DND-41 (cell line): ENCODE measurements around the gene GDAP2.

Experiments
- EZH2 ChIP-seq: IDR thresholded peaks from 3 replicates; pipeline ENCODE4 v1.6.1; 2012; ENCODE audit warnings: borderline replicate concordance, low read depth, mild to moderate bottlenecking, moderate library complexity, low read length, inconsistent platforms; ENCODE audit not compliant: severe bottlenecking
- TF ChIP-seq, protein P1 (sequence below): IDR thresholded peaks from 2 replicates; pipeline ENCODE4 v1.5.1; 2012; ENCODE audit warnings: borderline replicate concordance, low read length, moderate library complexity, mild to moderate bottlenecking; ENCODE audit not compliant: poor library complexity, severe bottlenecking; ENCODE audit errors: extremely low read depth

DNA sequence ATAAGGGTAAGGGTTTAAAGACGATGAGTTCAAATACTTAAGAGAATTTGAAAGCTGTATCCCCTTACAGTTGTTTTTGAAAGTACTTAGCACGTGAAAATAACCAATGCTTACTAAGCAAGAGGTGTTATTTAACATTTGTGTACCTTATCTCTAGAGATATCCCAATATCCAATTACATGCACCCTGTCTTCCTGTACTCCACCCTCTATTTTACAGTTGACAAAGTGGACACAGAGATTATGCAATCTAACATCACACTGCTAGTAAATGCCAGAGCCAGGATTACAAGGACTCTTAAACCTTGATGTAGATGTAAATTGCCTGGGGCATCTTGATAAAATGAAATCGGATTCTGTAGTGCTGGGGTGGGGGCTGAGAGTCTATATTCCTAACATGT, 72.0 kb downstream of the GDAP2 start:
- TF ChIP-seq, protein P1, sequence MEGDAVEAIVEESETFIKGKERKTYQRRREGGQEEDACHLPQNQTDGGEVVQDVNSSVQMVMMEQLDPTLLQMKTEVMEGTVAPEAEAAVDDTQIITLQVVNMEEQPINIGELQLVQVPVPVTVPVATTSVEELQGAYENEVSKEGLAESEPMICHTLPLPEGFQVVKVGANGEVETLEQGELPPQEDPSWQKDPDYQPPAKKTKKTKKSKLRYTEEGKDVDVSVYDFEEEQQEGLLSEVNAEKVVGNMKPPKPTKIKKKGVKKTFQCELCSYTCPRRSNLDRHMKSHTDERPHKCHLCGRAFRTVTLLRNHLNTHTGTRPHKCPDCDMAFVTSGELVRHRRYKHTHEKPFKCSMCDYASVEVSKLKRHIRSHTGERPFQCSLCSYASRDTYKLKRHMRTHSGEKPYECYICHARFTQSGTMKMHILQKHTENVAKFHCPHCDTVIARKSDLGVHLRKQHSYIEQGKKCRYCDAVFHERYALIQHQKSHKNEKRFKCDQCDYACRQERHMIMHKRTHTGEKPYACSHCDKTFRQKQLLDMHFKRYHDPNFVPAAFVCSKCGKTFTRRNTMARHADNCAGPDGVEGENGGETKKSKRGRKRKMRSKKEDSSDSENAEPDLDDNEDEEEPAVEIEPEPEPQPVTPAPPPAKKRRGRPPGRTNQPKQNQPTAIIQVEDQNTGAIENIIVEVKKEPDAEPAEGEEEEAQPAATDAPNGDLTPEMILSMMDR, result no peak
- no peak for TF ChIP-seq EZH2
